Adrenal gland (tissue), 12 donors: Measurements from ENCODE around the gene LHX4. TPM values are rescaled to one million over a fixed set of nuclear protein-coding genes. Genes with fewer than 3 reads are reported as not detected.

ENCODE experiments used
- DNase-seq, 7 donors: peaks; one replicate each; pipeline ENCODE4 v3.0.0-alpha.2; 2019 to 2020
- H3K27ac ChIP-seq, 5 donors: fragments of 200-600 bp; sonication (generic) in 4 of 5; 1 replicate in 3 of 5; 2 replicates in 2 of 5; pipeline versions ENCODE4 v1.5.1 to v1.8.0; 2016 to 2020; ENCODE audit warnings: mild to moderate bottlenecking in 1 of 5
- H3K27me3 ChIP-seq: fragments of 200-600 bp; 2 replicates; pipeline ENCODE4 v1.8.0; 2021
- H3K36me3 ChIP-seq, 2 donors: fragments of 200-600 bp; replicated peaks in 1 of 2; 1 replicate in 1 of 2; 2 replicates in 1 of 2; pipeline versions ENCODE4 v1.5.1 to v1.8.0; 2018 to 2022
- H3K4me1 ChIP-seq, 2 donors: fragments of 200-600 bp; replicated peaks in 1 of 2; 1 replicate in 1 of 2; 2 replicates in 1 of 2; pipeline versions ENCODE4 v1.5.1 to v1.8.0; 2018 to 2021
- H3K4me3 ChIP-seq, 4 donors: fragments of 200-600 bp; sonication (generic) in 3 of 4; one replicate each; pipeline ENCODE4 v1.5.1; 2016 to 2018
- H3K9me3 ChIP-seq, 3 donors: fragments of 200-600 bp; sonication (generic) in 1 of 3; replicated peaks in 1 of 3; 1 replicate in 2 of 3; 2 replicates in 1 of 3; pipeline versions ENCODE4 v1.5.1 to v1.8.0; 2016 to 2021
- POLR2A ChIP-seq, 2 donors: fragments of 450-650 bp; IDR thresholded peaks; one replicate each; pipeline ENCODE4 v1.6.1; 2017; ENCODE audit warnings: antibody characterized with exemption in 2 of 2, mild to moderate bottlenecking in 2 of 2, moderate library complexity in 1 of 2
- WGBS, 4 donors: extraction: QIAGEN DNeasy Blood & Tissue Kit in 2 of 4; methylation state at CpG; one replicate each; pipeline versions ENCODE4 v1.1.5 to v1.1.7; 2013 to 2017; 5-methylcytosine and 5-hydroxymethylcytosine counted together
- intact Hi-C, 2 donors: fragments of 100-400 bp; cut with DNase I; formaldehyde crosslinking; loops; one replicate each; pipeline versions ENCODE4 v1.14.1 to v1.15.0; 2022 to 2023
- polyA plus RNA-seq, 3 donors: library from polyadenylated mRNA; stranded (reverse); fragments of 200-250 nt in 2 of 3; fragments of 350-450 nt in 1 of 3; fragmentation: Illumina TruSeq in 1 of 3; extraction: RNeasy Lipid Tissue Mini Kit (QIAGEN cat#74804) in 1 of 3; gene quantifications; one replicate each; pipeline ENCODE4 v1.2.3, GENCODE V29; 2013 to 2014
- total RNA-seq, 9 donors: library from RNA; depleted of rRNA in 4 of 9; stranded (reverse); fragments of >200 nt in 4 of 9; fragments of 120-200 nt in 1 of 9; fragmentation: NEBNext Ultra II Directional in 1 of 9; extraction: Animal tissue kit (Norgen Biotek cat#: 25700) in 1 of 9; gene quantifications; one replicate each; pipeline versions ENCODE4 v1.1.0 to v1.2.4, GENCODE V29; 2013 to 2023
- TF ChIP-seq, protein P1 (sequence below), 6 experiments: fragments of 450-650 bp in 4 of 6; fragments of 200-600 bp in 2 of 6; sonication (generic) in 1 of 6; IDR thresholded peaks; 1 replicate in 5 of 6; 2 replicates in 1 of 6; pipeline versions ENCODE4 v1.5.1 to v1.8.0; 2016 to 2021; ENCODE audit warnings: antibody characterized with exemption in 6 of 6, mild to moderate bottlenecking in 2 of 6, moderate library complexity in 1 of 6
- donor health status: healthy with polysubstance abuse.
- donor health status: Bipolar disorder and iron deficiency.
- donor health status: DM: yes; HTN: yes; CAD: no.
- donor health status: DM: no; HTN: no; CAD: no.
- donor health status: DM: no; HTN: no; CAD: no.
- donor health status: DM: yes; HTN: yes; CAD: no.

Gene LHX4
- total and polyA plus RNA-seq, 12 donors = not detected

- WGBS, 4 donors = 81 to 87% (median 83%) methylated on average over 12 of the region's 12 CpGs
- Histone ChIP-seq H3K27me3 (peaks cover 22% of the 10 kb centered on the region), H3K4me1 (no peaks in the 10 kb centered on the region), H3K4me3 (no peak overlapping the region), H3K36me3 (no peaks in the 10 kb centered on the region), H3K9me3 (no peaks in the 10 kb centered on the region), H3K27ac (no peak overlapping the region)
- no peak for TF ChIP-seq POLR2A (IDR thresholded peaks at IDR 0.05)
- TF ChIP-seq, protein P1, sequence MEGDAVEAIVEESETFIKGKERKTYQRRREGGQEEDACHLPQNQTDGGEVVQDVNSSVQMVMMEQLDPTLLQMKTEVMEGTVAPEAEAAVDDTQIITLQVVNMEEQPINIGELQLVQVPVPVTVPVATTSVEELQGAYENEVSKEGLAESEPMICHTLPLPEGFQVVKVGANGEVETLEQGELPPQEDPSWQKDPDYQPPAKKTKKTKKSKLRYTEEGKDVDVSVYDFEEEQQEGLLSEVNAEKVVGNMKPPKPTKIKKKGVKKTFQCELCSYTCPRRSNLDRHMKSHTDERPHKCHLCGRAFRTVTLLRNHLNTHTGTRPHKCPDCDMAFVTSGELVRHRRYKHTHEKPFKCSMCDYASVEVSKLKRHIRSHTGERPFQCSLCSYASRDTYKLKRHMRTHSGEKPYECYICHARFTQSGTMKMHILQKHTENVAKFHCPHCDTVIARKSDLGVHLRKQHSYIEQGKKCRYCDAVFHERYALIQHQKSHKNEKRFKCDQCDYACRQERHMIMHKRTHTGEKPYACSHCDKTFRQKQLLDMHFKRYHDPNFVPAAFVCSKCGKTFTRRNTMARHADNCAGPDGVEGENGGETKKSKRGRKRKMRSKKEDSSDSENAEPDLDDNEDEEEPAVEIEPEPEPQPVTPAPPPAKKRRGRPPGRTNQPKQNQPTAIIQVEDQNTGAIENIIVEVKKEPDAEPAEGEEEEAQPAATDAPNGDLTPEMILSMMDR (IDR thresholded peaks at IDR 0.05) = no peak
- no peak for DNase-seq
- intact Hi-C loops = loop anchor here in 1 of 2 donors (10.0 kb wide), 1 partner anchor 217 kb away; no protein-coding TSS in a partner anchor
Measured at GRCh38 chr1:180258290-180258689, 28.2 kb downstream of the LHX4 start.

DNA sequence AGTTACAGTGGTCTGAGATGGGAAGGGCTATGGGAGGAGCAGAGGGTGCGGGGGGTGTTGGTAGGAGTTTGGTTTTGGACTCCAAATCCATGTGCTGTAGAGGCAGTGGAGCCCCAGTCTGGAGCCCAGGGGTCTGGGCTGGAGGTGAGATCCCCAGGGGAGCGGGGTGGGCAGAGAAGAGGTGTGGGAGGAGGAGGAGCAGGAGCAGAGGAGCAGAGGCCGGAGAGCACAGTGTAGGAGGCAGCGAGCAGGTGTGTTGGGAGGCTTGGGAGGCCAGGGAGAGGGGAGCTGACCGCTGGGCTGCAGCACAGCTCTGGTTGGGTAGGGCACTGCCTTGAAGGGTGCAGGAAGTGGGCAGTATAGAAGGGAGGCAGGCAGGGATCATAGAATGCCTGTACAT, 28.9 kb downstream of the LHX4 start:
- TF ChIP-seq POLR2A (IDR thresholded peaks at IDR 0.05) = no peak
- Histone ChIP-seq H3K4me3 (no peak overlapping the region), H3K27me3 (peaks cover 22% of the 10 kb centered on the region), H3K27ac (no peak overlapping the region), H3K4me1 (no peaks in the 10 kb centered on the region), H3K36me3 (no peaks in the 10 kb centered on the region), H3K9me3 (no peaks in the 10 kb centered on the region)
- no peak for DNase-seq
- intact Hi-C loops = loop anchor here in 1 of 2 donors (10.0 kb wide), 1 partner anchor 216 kb away; no protein-coding TSS in a partner anchor
- 77 to 84% (median 79%) methylated on average over 5 of the region's 5 CpGs for WGBS, 4 donors

DNA sequence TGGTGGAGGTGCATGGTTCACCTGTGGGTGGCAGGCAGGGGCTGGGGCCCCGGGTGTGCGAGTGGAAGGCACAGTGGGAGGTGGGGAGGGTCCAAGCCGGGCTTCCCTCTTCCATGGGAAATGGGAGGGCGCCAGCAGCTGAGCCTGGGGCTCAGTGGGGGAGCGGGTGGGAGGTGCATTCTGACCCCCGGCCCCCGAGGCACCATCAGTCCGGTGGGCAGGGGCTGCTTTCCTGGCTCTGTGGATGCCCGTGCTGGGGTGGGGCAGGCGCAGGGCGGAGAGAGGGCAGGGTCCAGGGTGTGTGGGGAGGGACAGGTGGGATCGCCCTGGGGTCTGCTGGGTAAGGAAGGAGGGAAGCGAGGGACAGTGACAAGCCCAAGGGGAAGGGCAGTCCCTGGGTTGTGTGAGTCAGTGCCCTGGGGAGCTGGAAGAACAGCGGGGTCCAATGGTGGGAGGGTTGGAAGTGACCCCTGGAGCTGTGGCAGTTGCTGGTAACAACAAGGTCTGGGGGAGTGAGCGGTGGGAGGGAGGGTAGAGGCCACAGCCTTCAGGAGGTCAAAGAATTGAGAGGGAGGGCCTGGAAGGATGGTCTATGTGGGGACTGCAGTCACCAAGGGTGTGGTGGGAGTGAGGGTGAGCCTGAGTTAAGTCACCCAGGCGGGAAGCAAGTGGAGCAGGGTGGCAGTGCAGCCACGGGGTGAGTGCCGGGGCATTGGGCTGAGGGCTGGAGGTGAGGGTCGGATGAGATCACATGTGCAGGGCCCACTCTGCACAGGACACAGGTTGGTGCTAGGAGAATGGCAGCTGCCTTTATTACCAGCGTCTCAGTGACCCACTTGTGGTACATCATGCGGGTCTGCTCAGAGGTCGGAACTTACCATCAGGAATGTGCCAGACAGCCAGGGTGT, 29.6 kb downstream of the LHX4 start:
- 76 to 84% (median 81%) methylated on average over 10 to 22 of the region's 22 CpGs for WGBS, 4 donors
- Histone ChIP-seq H3K27ac (no peak overlapping the region), H3K4me3 (no peak overlapping the region), H3K27me3 (peaks cover 22% of the 10 kb centered on the region), H3K9me3 (no peaks in the 10 kb centered on the region), H3K4me1 (no peaks in the 10 kb centered on the region), H3K36me3 (no peaks in the 10 kb centered on the region)
- no peak for DNase-seq
- intact Hi-C loops = loop anchor here in 1 of 2 donors (10.0 kb wide), 1 partner anchor 215 kb away; no protein-coding TSS in a partner anchor
- no peak for TF ChIP-seq POLR2A (IDR thresholded peaks at IDR 0.05)

DNA sequence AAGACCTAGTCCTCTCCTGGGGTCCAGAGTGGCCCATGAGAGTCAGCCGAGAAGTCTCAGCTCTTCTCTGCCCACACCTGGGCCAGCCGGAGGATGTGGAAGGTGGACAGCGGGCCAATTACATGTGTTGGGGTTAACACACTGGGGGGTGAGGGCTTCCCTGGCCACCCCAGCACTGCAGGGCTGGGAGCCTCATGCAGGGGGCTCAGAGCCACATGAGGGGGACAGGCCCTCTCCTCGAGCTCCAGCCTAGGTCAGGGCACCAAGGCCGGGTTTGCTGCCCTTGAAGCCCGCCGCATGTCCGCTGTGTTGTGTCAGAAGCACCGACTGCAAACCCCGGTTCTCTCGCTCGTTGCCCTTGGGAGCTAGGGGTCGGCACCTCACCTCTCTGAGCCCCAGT, 30.5 kb downstream of the LHX4 start:
- H3K27ac ChIP-seq = no peak overlapping the region
- TF ChIP-seq, protein P1 (IDR thresholded peaks at IDR 0.05) = no peak
- no peak for TF ChIP-seq POLR2A (IDR thresholded peaks at IDR 0.05)
- intact Hi-C loops = no loop called here
- H3K4me1 ChIP-seq = no peaks in the 10 kb centered on the region
- no peak for DNase-seq
- WGBS, 4 donors = 38 to 66% (median 58%) methylated on average over 4 to 13 of the region's 13 CpGs
- no peaks in the 10 kb centered on the region for H3K36me3 ChIP-seq
- H3K9me3 ChIP-seq = no peaks in the 10 kb centered on the region
- no peak overlapping the region for H3K4me3 ChIP-seq
- peaks cover 22% of the 10 kb centered on the region for H3K27me3 ChIP-seq

GRCh38 chr1:180261030-180261429, 31.0 kb downstream of the LHX4 start:
- H3K27me3 ChIP-seq = peaks cover 22% of the 10 kb centered on the region
- no peak for TF ChIP-seq POLR2A (IDR thresholded peaks at IDR 0.05)
- TF ChIP-seq, protein P1 (IDR thresholded peaks at IDR 0.05) = no peak
- no peaks in the 10 kb centered on the region for H3K36me3 ChIP-seq
- H3K4me3 ChIP-seq = no peak overlapping the region
- no peaks in the 10 kb centered on the region for H3K9me3 ChIP-seq
- no peak overlapping the region for H3K27ac ChIP-seq
- 87 to 91% (median 88%) methylated on average over 10 of the region's 10 CpGs for WGBS, 4 donors
- no peak for DNase-seq
- intact Hi-C loops = no loop called here
- H3K4me1 ChIP-seq = no peaks in the 10 kb centered on the region
